H9 (cell line): ENCODE measurements around the gene ATP5PO. TPM values are rescaled to one million over a fixed set of nuclear protein-coding genes. Genes with fewer than 3 reads are reported as not detected.

Experiments used
- DNase-seq: peaks from one replicate; pipeline ENCODE4 v3.0.0-alpha.2; 2017
- H2AFZ ChIP-seq: one replicate; pipeline ENCODE4 v1.6.1; 2013; ENCODE audit warnings: mild to moderate bottlenecking, low read length, control low read depth, moderate library complexity
- H2AK5ac ChIP-seq: 2 replicates; pipeline ENCODE4 v1.6.1; 2013; ENCODE audit warnings: low read length, control low read depth, mixed read lengths; ENCODE audit not compliant: insufficient read length
- H2BK120ac ChIP-seq: one replicate; pipeline ENCODE4 v1.6.1; 2013; ENCODE audit warnings: low read depth, mild to moderate bottlenecking, low read length, control low read depth, inconsistent platforms; ENCODE audit not compliant: poor library complexity, severe bottlenecking
- H2BK12ac ChIP-seq: 2 replicates; pipeline ENCODE4 v1.6.1; 2013; ENCODE audit warnings: low read length, control low read depth, mixed read lengths, low read depth; ENCODE audit not compliant: insufficient read length
- H2BK15ac ChIP-seq: 2 replicates; pipeline ENCODE4 v1.6.1; 2013; ENCODE audit warnings: low read depth, low read length, control low read depth
- H2BK20ac ChIP-seq: one replicate; pipeline ENCODE4 v1.6.1; 2013; ENCODE audit warnings: low read depth, mild to moderate bottlenecking, low read length, control low read depth, inconsistent platforms; ENCODE audit not compliant: poor library complexity, severe bottlenecking
- H2BK5ac ChIP-seq: 2 replicates; pipeline ENCODE4 v1.6.1; 2013; ENCODE audit warnings: low read length, control low read depth, mixed read lengths; ENCODE audit not compliant: insufficient read length
- H3K14ac ChIP-seq: 2 replicates; pipeline ENCODE4 v1.6.1; 2013; ENCODE audit warnings: low read length, control low read depth; ENCODE audit not compliant: insufficient read depth
- H3K18ac ChIP-seq: 2 replicates; pipeline ENCODE4 v1.6.1; 2013; ENCODE audit warnings: low read depth, mild to moderate bottlenecking, mixed read lengths, low read length, control low read depth; ENCODE audit not compliant: insufficient read length
- H3K23ac ChIP-seq: 2 replicates; pipeline ENCODE4 v1.6.1; 2013; ENCODE audit warnings: low read length, control low read depth, mixed read lengths, low read depth; ENCODE audit not compliant: insufficient read length
- H3K23me2 ChIP-seq: 2 replicates; pipeline ENCODE4 v1.6.1; 2013; ENCODE audit warnings: low read depth, mild to moderate bottlenecking, mixed read lengths, low read length, control low read depth; ENCODE audit not compliant: insufficient read length, poor library complexity, severe bottlenecking
- H3K27ac ChIP-seq: 2 replicates; pipeline ENCODE4 v1.5.1; 2013; ENCODE audit warnings: low read length, control low read depth, mixed read lengths, low read depth; ENCODE audit not compliant: insufficient read length
- H3K27me3 ChIP-seq: 2 replicates; pipeline ENCODE4 v1.6.1; 2013; ENCODE audit warnings: low read length, control low read depth, inconsistent platforms; ENCODE audit not compliant: insufficient read depth
- H3K4ac ChIP-seq: 2 replicates; pipeline ENCODE4 v1.6.1; 2013; ENCODE audit warnings: low read depth, mild to moderate bottlenecking, control low read depth, inconsistent platforms, low read length, moderate library complexity
- H3K4me1 ChIP-seq: 2 replicates; pipeline ENCODE4 v1.6.1; 2013; ENCODE audit warnings: low read length, control low read depth, inconsistent platforms; ENCODE audit not compliant: insufficient read depth
- H3K4me2 ChIP-seq: 2 replicates; pipeline ENCODE4 v1.6.1; 2013; ENCODE audit warnings: low read length, control low read depth, mixed read lengths; ENCODE audit not compliant: insufficient read length, insufficient read depth
- H3K56ac ChIP-seq: 2 replicates; pipeline ENCODE4 v1.6.1; 2013; ENCODE audit warnings: low read depth, mild to moderate bottlenecking, mixed read lengths, low read length, control low read depth; ENCODE audit not compliant: insufficient read length
- H3K79me1 ChIP-seq: 2 replicates; pipeline ENCODE4 v1.6.1; 2013; ENCODE audit warnings: low read depth, mild to moderate bottlenecking, moderate library complexity, low read length, control low read depth, inconsistent platforms; ENCODE audit not compliant: insufficient read depth, poor library complexity, severe bottlenecking
- H3K79me2 ChIP-seq: 2 replicates; pipeline ENCODE4 v1.6.1; 2013; ENCODE audit warnings: low read length, control low read depth, inconsistent platforms; ENCODE audit not compliant: insufficient read depth
- H3K9ac ChIP-seq: 2 replicates; pipeline ENCODE4 v1.6.1; 2013; ENCODE audit warnings: low read length, control low read depth, mixed read lengths; ENCODE audit not compliant: insufficient read length; ENCODE audit errors: extremely low read depth
- H3K9me3 ChIP-seq: one replicate; pipeline ENCODE4 v1.6.1; 2013; ENCODE audit warnings: low read depth, low read length, inconsistent platforms; ENCODE audit not compliant: control insufficient read depth
- H3T11ph ChIP-seq: one replicate; pipeline ENCODE4 v1.6.1; 2013; ENCODE audit warnings: mild to moderate bottlenecking, low read length, control low read depth, inconsistent platforms
- H4K20me1 ChIP-seq: one replicate; pipeline ENCODE4 v1.6.1; 2013; ENCODE audit not compliant: control insufficient read depth, insufficient read length, insufficient read depth
- H4K5ac ChIP-seq: 2 replicates; pipeline ENCODE4 v1.6.1; 2013; ENCODE audit warnings: low read depth, mild to moderate bottlenecking, mixed read lengths, low read length, control low read depth; ENCODE audit not compliant: insufficient read length
- H4K8ac ChIP-seq: replicated peaks from 2 replicates; pipeline ENCODE4 v1.6.1; 2013; ENCODE audit warnings: low read length, control low read depth, mixed read lengths, low read depth; ENCODE audit not compliant: insufficient read length
- H4K91ac ChIP-seq: 2 replicates; pipeline ENCODE4 v1.6.1; 2013; ENCODE audit warnings: low read depth, mild to moderate bottlenecking, moderate library complexity, mixed read lengths, low read length, control low read depth; ENCODE audit not compliant: insufficient read length
- H3K27ac Mint-ChIP-seq, 3 experiments: 2 replicates in 2 of 3; 3 replicates in 1 of 3; pipeline ENCODE4 v1.8.0; 2020 to 2021; ENCODE audit warnings: mixed read lengths in 3 of 3, mild to moderate bottlenecking in 1 of 3, moderate library complexity in 1 of 3
- H3K27me3 Mint-ChIP-seq: 2 replicates; pipeline ENCODE4 v1.8.0; 2021; ENCODE audit warnings: low read depth, mild to moderate bottlenecking, moderate library complexity, mixed read lengths
- H3K36me3 Mint-ChIP-seq, 3 experiments: 2 replicates in 2 of 3; 3 replicates in 1 of 3; pipeline ENCODE4 v1.8.0; 2020 to 2021; ENCODE audit warnings: low read depth in 3 of 3, mixed read lengths in 3 of 3; ENCODE audit not compliant: insufficient read depth in 1 of 3
- H3K4me1 Mint-ChIP-seq, 2 experiments: 2 replicates each; pipeline ENCODE4 v1.8.0; 2020; ENCODE audit warnings: mixed read lengths in 2 of 2
- H3K4me3 Mint-ChIP-seq, 2 experiments: 2 replicates in 1 of 2; 3 replicates in 1 of 2; pipeline ENCODE4 v1.8.0; 2020 to 2021; ENCODE audit warnings: mild to moderate bottlenecking in 2 of 2, mixed read lengths in 2 of 2, moderate library complexity in 1 of 2
- H3K9me3 Mint-ChIP-seq, 2 experiments: 2 replicates in 1 of 2; 3 replicates in 1 of 2; pipeline ENCODE4 v1.8.0; 2020; ENCODE audit warnings: mild to moderate bottlenecking in 2 of 2, mixed read lengths in 2 of 2, moderate library complexity in 1 of 2
- CTCF ChIP-seq: fragments of 200-600 bp; sonication (generic); conservative IDR thresholded peaks from 3 replicates; pipeline ENCODE4 v1.8.0; 2021; ENCODE audit warnings: antibody characterized with exemption, mild to moderate bottlenecking
- WGBS: extraction: QIAGEN DNeasy Blood & Tissue Kit; methylation state at CpG from one replicate; pipeline ENCODE4 v1.1.7; 2013; ENCODE audit warnings: missing lambda C conversion rate, low lambda C conversion rate, mixed read lengths; ENCODE audit not compliant: insufficient read length; ENCODE audit errors: extremely low coverage; 5-methylcytosine and 5-hydroxymethylcytosine counted together
- total RNA-seq: library from RNA; stranded (reverse); gene quantifications from 2 replicates; pipeline ENCODE4 v1.2.1, GENCODE V29; 2021

Gene ATP5PO
- total RNA-seq, 1 experiment from 2014 or later, result 275 TPM

GRCh38 chr21:33871171-33871570, 44.4 kb downstream of the ATP5PO start:
- no peak overlapping the region for H4K91ac ChIP-seq
- no peaks in the 10 kb centered on the region for H4K20me1 ChIP-seq
- Mint-ChIP-seq H3K27me3 (no peaks in the 10 kb centered on the region), H3K4me1 (peaks cover 2 to 3% of the 10 kb centered on the region in 2 experiments; a peak in 2 of 4 replicates), H3K27ac (no peak overlapping the region), H3K36me3 (peaks cover 0 to 6% (median 0%) of the 10 kb centered on the region in 3 experiments; a peak in 4 of 7 replicates), H3K4me3 (no peak overlapping the region), H3K9me3 (peaks cover 0 to 7% of the 10 kb centered on the region in 2 experiments; a peak in 2 of 5 replicates)
- H2AK5ac ChIP-seq, result no peak overlapping the region
- no peaks in the 10 kb centered on the region for H3K27me3 ChIP-seq
- no peak overlapping the region for H3K14ac ChIP-seq
- H3K79me2 ChIP-seq, result no peaks in the 10 kb centered on the region
- H2AFZ ChIP-seq, result no peak overlapping the region
- H2BK120ac ChIP-seq, result no peak overlapping the region
- H3K4ac ChIP-seq, result no peak overlapping the region
- no peak overlapping the region for H4K5ac ChIP-seq
- no peak overlapping the region for H2BK12ac ChIP-seq
- H2BK20ac ChIP-seq, result no peak overlapping the region
- no peak for DNase-seq
- H3K56ac ChIP-seq, result no peak overlapping the region
- no CpG with 5 or more reads among the region's 5 CpGs for WGBS
- H3K23ac ChIP-seq, result no peak overlapping the region
- H2BK5ac ChIP-seq, result no peak overlapping the region
- H3K79me1 ChIP-seq, result no peaks in the 10 kb centered on the region
- no peak overlapping the region for H3K9ac ChIP-seq
- H3K23me2 ChIP-seq, result no peaks in the 10 kb centered on the region
- H3K18ac ChIP-seq, result no peak overlapping the region
- H2BK15ac ChIP-seq, result no peak overlapping the region
- no peak overlapping the region for H3K4me2 ChIP-seq
- H3K27ac ChIP-seq, result no peak overlapping the region
- H3K4me1 ChIP-seq, result no peaks in the 10 kb centered on the region
- H4K8ac ChIP-seq, result no peak overlapping the region
- no peak for TF ChIP-seq CTCF
- no peak overlapping the region for H3T11ph ChIP-seq
- no peaks in the 10 kb centered on the region for H3K9me3 ChIP-seq
